SK-N-SH treated with all-trans-retinoic acid at 6 μM for 48 hours (cell line): Measurements from ENCODE around the gene HTR6.

ENCODE experiments used
- ATAC-seq: fragments of 200-7000 bp; cut with Tn5 transposase; 3 replicates; pipeline ENCODE4 v1.9.1; 2020; ENCODE audit warnings: mild to moderate bottlenecking, moderate library complexity
- BACH2 ChIP-seq: fragments of 250-450 bp; sonication (Bioruptor Pico); IDR thresholded peaks from 2 replicates; pipeline ENCODE4 v1.9.0; 2021; ENCODE audit warnings: mild to moderate bottlenecking, borderline replicate concordance
- CREB5 ChIP-seq: fragments of 250-450 bp; sonication (Bioruptor Pico); IDR thresholded peaks from 2 replicates; pipeline ENCODE4 v1.5.1; 2020; ENCODE audit warnings: low read depth, mild to moderate bottlenecking, moderate library complexity
- CSDC2 ChIP-seq: fragments of 250-450 bp; sonication (Bioruptor Pico); IDR thresholded peaks from 2 replicates; pipeline ENCODE4 v1.5.0; 2020; ENCODE audit warnings: mild to moderate bottlenecking, moderate library complexity
- CSRNP3 ChIP-seq: fragments of 250-450 bp; sonication (Bioruptor Pico); IDR thresholded peaks from 2 replicates; pipeline ENCODE4 v1.5.1; 2021; ENCODE audit warnings: mild to moderate bottlenecking, moderate library complexity
- ESRRG ChIP-seq: fragments of 250-450 bp; sonication (Bioruptor Pico); IDR thresholded peaks from 2 replicates; pipeline ENCODE4 v1.6.1; 2021; ENCODE audit warnings: mild to moderate bottlenecking
- ISL1 ChIP-seq: fragments of 250-450 bp; sonication (Bioruptor Pico); IDR thresholded peaks from 2 replicates; pipeline ENCODE4 v2.1.2; 2022; ENCODE audit warnings: mild to moderate bottlenecking, moderate library complexity
- OSR1 ChIP-seq: fragments of 250-450 bp; sonication (Bioruptor Pico); IDR thresholded peaks from 2 replicates; pipeline ENCODE4 v1.8.0; 2022; ENCODE audit warnings: moderate library complexity, mild to moderate bottlenecking, inconsistent platforms
- PATZ1 ChIP-seq: fragments of 250-450 bp; sonication (Bioruptor Pico); IDR thresholded peaks from 2 replicates; pipeline ENCODE4 v1.8.0; 2020; ENCODE audit warnings: mild to moderate bottlenecking, moderate library complexity, borderline replicate concordance
- POU6F1 ChIP-seq: fragments of 250-450 bp; sonication (Bioruptor Pico); IDR thresholded peaks from 2 replicates; pipeline ENCODE4 v1.8.0; 2021; ENCODE audit warnings: low read depth, mild to moderate bottlenecking, moderate library complexity, borderline replicate concordance
- PPARA ChIP-seq: fragments of 250-450 bp; sonication (Bioruptor Pico); IDR thresholded peaks from 2 replicates; pipeline ENCODE4 v1.5.0; 2020; ENCODE audit warnings: mild to moderate bottlenecking, borderline replicate concordance
- SNAI2 ChIP-seq: fragments of 250-450 bp; sonication (Bioruptor Pico); IDR thresholded peaks from 2 replicates; pipeline ENCODE4 v1.5.0; 2020; ENCODE audit warnings: mild to moderate bottlenecking, moderate library complexity
- TCF4 ChIP-seq: fragments of 250-450 bp; sonication (Bioruptor Pico); IDR thresholded peaks from 2 replicates; pipeline ENCODE4 v1.8.0; 2021; ENCODE audit warnings: mild to moderate bottlenecking, moderate library complexity, borderline replicate concordance
- TOX ChIP-seq: fragments of 250-450 bp; sonication (Bioruptor Pico); IDR thresholded peaks from 2 replicates; pipeline ENCODE4 v1.8.0; 2021; ENCODE audit warnings: mild to moderate bottlenecking, moderate library complexity, borderline replicate concordance
- ZC3H10 ChIP-seq: fragments of 250-450 bp; sonication (Bioruptor Pico); IDR thresholded peaks from 2 replicates; pipeline ENCODE4 v1.5.1; 2021; ENCODE audit warnings: mild to moderate bottlenecking, moderate library complexity
- ZFP3 ChIP-seq: fragments of 250-450 bp; sonication (Bioruptor Pico); IDR thresholded peaks from 2 replicates; pipeline ENCODE4 v1.5.0; 2020; ENCODE audit warnings: mild to moderate bottlenecking, moderate library complexity
- ZFP30 ChIP-seq: fragments of 450-650 bp; formaldehyde crosslinking; IDR thresholded peaks from 2 replicates; pipeline ENCODE4 v1.5.0; 2022; ENCODE audit warnings: mild to moderate bottlenecking, moderate library complexity
- ZNF565 ChIP-seq: fragments of 450-650 bp; formaldehyde crosslinking; conservative IDR thresholded peaks from 2 replicates; pipeline ENCODE4 v1.5.0; 2020; ENCODE audit warnings: low read depth, mild to moderate bottlenecking, moderate library complexity
- ZNF70 ChIP-seq: fragments of 450-650 bp; formaldehyde crosslinking; IDR thresholded peaks from 2 replicates; pipeline ENCODE4 v1.5.0; 2020; ENCODE audit warnings: mild to moderate bottlenecking, moderate library complexity
- ZNF8 ChIP-seq: fragments of 450-650 bp; formaldehyde crosslinking; IDR thresholded peaks from 2 replicates; pipeline ENCODE4 v1.5.0; 2020; ENCODE audit warnings: mild to moderate bottlenecking, moderate library complexity

The HTR6 gene

GRCh38 chr1:19650416-19651140 is 14.1 kb upstream of the HTR6 start:
- TF ChIP-seq TCF4 (CRISPR knock-in tag), result no peak
- peak; percentile 3; the same call in 2 of the 3 replicates for ATAC-seq

GRCh38 chr1:19651141-19651737 is 13.4 kb upstream of the HTR6 start:
- ATAC-seq, result peak; percentile 90
- TF ChIP-seq BACH2, result no peak
- no peak for TF ChIP-seq CSRNP3 (CRISPR knock-in tag)
- no peak for TF ChIP-seq ZFP30 (CRISPR knock-in tag)
- TF ChIP-seq OSR1 (CRISPR knock-in tag), result no peak
- TF ChIP-seq ZNF565 (CRISPR knock-in tag), result no peak

- ATAC-seq, result no peak
- TF ChIP-seq PPARA (CRISPR knock-in tag) (no peak), ZNF8 (CRISPR knock-in tag) (no peak), TOX (no peak), PATZ1 (no peak), ZNF70 (CRISPR knock-in tag) (no peak), ISL1 (CRISPR knock-in tag) (no peak), ZC3H10 (no peak), POU6F1 (CRISPR knock-in tag) (no peak)
Observed at GRCh38 chr1:19654386-19654785, 10.3 kb upstream of the HTR6 start.

GRCh38 chr1:19654886-19655717 is 9.6 kb upstream of the HTR6 start:
- no peak for TF ChIP-seq ISL1 (CRISPR knock-in tag)
- TF ChIP-seq ESRRG (CRISPR knock-in tag), result no peak
- no peak for TF ChIP-seq ZNF565 (CRISPR knock-in tag)
- TF ChIP-seq ZFP30 (CRISPR knock-in tag), result no peak
- TF ChIP-seq OSR1 (CRISPR knock-in tag), result no peak
- no peak for TF ChIP-seq ZC3H10
- TF ChIP-seq SNAI2, result no peak
- TF ChIP-seq CSDC2 (CRISPR knock-in tag), result no peak
- TF ChIP-seq ZFP3 (CRISPR knock-in tag), result no peak
- TF ChIP-seq POU6F1 (CRISPR knock-in tag), result no peak
- no peak for TF ChIP-seq ZNF70 (CRISPR knock-in tag)
- TF ChIP-seq TCF4 (CRISPR knock-in tag), result no peak
- no peak for ATAC-seq

GRCh38 chr1:19655718-19656080 is 9.0 kb upstream of the HTR6 start:
- no peak for TF ChIP-seq ZNF70 (CRISPR knock-in tag)
- TF ChIP-seq CREB5 (CRISPR knock-in tag), result no peak
- TF ChIP-seq ZC3H10, result no peak
- no peak for TF ChIP-seq ZFP30 (CRISPR knock-in tag)
- TF ChIP-seq BACH2, result no peak
- no peak for TF ChIP-seq TCF4 (CRISPR knock-in tag)
- no peak for ATAC-seq
